Heart left ventricle (tissue), 13 donors: ENCODE results near the gene ZFP64.

ENCODE experiments used
- CTCF ChIP-seq, 12 donors: fragments of 200-600 bp; sonication (generic) in 4 of 12; IDR thresholded peaks; one replicate each; pipeline versions ENCODE4 v1.5.0 to v1.8.0; 2018 to 2022; ENCODE audit warnings: antibody characterized with exemption in 12 of 12, mild to moderate bottlenecking in 5 of 12
- POLR2A ChIP-seq, 2 donors: fragments of 450-650 bp; IDR thresholded peaks; one replicate each; pipeline ENCODE4 v1.6.1; 2017; ENCODE audit warnings: antibody characterized with exemption in 2 of 2, mild to moderate bottlenecking in 2 of 2, moderate library complexity in 2 of 2
- donor health status: ischemic (EF 13 %, LVEDD 7.1; RV severe dilation, severe dysfunction).
- donor health status: DM: no; HTN: yes; CAD: no.
- donor health status: DM: no; HTN: no; CAD: no.
- donor health status: ischemic (EF 25% LVEDD 6.9; RV normal size, moderate dysfunction).
- donor health status: ischemic (EF 25% LVEDD 5.7; RV mildly dilated, moderate dysfunction).
- donor health status: ischemic (EF 35%, LVEDD 5.7; RV mildly dilated, moderate dysfunction).
- donor health status: nonischemic (EF 11% LVEDD 7.7; RV severe dilation, severe dysfunction).
- donor health status: DM: yes; HTN: yes; CAD: no.
- donor health status: PGD.
- donor health status: ischemic (EF 29% LVEDD 5.4; RV normal size, mild dysfunction).
- donor health status: nonischemic (EF 23%, LVEDD 6.1; RV moderate dilation, normal function).

- no peak for TF ChIP-seq CTCF (IDR thresholded peaks at IDR 0.05)
- TF ChIP-seq POLR2A (IDR thresholded peaks at IDR 0.05) = no peak
Measured at GRCh38 chr20:52190437-52191131, 995 bp downstream of the ZFP64 start.
